NCI-H748 (cell line): Measurements from ENCODE around the gene DFFB.
"Not testable (repeated sequence)": the region's sequence is repeated elsewhere in the genome, so short reads cannot be mapped to it uniquely, and the experiment has no call there.

Experiments
- DNase-seq: peaks from one replicate; lab custom pipeline; 2025; ENCODE audit not compliant: unreplicated experiment; lab: John Stamatoyannopoulos, UW

DFFB gene

DNA sequence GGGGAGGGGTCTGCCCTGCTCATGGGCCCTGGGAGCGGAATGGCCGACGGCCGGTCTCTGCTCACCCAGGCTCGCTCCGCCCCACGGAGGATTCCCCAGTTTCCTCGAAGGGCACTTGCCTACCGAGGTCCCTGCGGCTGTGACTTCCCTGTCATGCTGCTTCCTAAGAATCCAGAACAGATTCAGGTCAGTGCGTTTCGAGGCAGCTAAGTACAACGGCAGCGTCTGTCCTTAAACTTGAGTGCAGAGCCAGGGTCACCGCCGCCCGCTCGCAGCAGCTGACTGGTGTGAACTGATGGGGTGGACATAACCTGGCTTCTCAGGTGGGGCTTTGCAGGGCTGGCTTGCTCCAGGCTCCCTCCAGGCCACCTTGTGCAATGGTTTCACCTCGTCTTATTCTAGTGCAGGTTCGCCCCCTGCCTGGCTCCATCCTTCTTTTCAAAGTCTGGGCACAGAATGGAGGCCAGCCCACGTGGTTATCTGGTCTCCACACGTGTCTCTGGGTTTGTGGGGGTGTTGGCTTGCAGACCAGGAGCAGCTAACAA is 50.4 kb downstream of the DFFB start:
- no peak for DNase-seq

DNA sequence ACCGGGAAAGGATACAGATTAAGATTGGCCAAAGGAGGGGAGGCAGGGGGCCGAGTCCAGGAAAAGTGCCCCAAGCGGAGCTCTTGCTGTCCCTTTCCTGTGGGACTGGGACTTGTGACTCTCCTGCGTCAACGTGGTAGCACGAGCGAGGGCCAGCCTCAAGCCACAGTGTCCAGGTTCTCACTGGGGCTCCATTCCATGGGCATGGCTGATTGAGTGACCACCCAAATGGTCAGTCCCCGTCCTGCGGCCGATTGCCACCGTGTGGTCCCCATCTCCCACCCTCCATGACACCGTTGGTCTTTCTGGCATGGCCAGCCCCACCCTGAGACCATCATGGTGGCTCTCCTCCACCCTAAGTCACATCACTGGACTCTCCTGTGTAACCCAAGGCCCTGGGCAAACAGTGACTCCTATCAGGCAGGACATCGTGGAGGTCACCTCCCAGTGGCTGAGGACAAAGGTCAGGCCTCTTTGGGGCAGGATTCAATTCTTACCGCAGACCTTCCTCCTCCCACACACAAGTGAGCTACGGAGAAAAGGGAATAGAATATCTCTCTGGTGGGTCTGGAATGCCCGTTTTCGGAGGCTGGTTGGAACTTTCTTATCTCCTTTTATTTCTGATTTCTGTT is 51.7 kb downstream of the DFFB start:
- DNase-seq, result no peak

DNA sequence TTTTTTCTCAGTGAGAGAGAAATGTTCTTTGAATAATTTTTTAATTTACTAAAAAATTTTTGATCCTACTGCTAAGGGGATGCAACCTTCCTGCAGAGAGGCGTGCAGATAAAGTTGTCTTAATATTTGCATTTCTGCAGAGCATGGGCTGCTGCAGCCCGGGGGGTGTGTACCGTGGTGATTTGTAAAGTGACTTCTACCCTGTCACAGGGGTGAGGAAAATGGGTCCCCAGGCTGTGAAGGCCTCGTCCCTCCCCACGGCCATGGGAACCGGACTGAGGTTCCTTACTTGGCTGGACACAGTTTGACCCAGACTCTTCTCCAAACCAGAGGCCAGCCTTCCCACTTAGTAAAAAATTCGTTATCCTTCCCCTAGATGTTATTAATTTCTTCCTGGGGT is 52.3 kb downstream of the DFFB start:
- DNase-seq, result no peak

DNA sequence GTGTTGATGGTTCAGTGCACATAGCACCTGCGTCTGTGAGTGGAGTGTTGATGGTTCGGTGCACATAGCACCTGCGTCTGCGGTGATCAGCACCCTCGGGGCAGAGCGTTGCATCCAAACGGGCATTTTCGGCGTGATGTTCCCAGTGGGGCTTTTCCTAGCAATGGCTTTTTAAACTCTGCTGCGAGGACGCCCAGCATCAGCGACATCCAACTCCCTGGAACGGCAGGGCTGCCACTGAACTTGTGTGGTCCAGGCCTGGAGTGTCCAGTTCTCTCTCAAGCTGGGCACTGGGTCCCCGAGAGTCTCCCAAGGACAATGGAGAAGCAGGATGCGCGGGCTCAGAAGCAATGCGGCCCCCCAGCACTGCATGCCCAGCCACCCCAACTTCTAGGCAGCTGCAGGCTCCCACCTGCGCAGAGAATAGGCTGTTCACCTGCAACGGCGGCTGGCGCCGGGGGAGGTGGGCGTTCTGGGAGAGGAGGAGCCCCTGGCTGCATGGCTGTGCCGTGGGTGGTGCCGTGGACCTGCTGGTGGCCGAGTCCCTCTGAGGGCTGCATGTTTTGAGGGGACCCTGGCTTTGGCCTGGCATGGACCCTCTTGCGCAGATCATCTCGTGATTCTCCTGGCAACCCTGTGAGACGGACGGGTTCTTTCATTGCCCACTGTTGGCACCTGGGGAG is 52.9 kb downstream of the DFFB start:
- no peak for DNase-seq

DNA sequence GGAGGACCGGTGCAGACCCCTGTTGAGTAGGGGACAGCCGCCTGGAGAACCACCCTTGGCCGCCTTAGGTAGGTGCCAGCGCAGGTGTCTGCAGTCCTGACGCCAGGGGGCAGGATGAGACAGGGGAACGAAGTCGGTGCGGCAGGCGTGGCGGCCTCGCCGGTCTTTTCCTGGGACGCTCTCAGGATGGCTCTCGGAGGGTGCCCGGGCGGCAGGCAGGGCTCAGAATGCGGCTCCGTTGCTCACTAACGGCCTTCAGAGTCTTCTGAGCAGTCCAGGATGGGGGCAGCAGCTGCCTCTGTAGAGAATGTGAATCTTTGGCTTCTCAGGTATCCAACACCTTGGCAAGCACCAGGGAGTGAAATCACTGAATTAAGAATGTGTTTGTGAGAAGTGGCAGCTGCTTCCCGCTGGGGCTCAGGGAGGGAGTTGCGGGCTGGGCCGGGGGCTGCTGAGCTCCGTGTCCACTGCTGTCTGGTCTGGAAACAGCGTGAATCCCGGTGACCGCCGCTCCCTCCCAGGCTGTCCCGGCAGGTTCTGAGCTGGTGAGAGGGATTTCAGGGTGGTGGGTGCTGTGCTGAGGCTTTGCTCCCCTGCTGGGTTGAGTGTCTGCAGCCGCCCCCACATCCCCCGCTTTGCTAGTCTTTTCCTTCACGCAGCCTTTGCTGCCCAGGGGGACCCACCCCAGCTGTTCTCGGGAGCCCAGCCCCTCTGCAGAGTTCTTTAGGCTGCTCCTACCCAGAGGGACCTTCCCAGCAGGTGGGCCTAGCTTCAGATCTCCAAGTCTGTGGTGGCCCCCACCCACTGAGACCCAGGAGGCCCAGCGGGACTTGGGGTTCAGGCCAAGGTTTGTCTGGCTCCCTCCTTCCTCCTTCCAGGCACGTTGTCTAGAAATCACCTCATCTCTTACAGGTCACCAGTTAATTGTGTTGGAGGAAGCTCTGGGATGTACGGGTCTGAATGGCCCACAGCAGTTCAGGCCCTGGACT is 53.9 kb downstream of the DFFB start:
- peak; percentile 79 for DNase-seq

DNA sequence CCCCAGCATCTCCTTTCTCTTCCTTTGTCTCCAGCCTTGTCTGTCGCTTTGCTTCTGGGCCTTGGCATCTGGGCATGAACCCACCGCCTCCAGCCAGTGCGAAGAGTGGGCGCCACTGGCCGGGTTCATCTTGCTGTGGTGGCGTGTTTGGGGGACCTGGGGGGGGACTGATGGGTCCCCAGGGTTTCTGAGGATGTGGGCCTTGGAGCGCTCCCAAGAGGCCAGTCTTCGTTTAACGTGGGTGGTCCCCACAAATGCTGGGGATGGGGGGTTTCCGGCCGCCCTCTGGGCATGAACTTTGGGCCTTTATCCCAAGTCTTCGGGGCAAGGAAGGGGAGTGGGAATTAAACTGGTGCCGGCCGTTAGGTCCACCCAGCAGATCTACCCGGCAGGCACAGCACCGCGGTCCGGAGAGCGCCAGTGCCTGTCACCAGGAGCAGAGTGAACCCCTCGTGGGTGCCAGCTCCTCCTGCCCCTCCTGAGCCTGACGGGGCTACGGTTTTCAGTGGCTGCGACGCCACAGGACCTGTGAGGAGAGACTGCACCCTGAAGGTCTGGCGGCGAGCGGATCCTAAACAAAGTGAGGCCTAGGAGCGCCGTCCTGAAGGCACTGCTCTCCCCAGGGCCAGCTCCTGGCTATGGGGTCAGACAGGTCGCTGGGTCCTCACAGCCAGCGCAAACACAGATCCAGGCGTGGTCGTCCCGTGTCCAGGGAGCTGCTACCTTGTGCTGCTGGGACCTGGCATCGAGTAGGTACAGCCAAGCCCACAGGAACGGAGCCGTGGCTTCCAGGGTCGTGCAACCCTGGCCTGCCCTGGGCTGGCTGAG is 54.9 kb downstream of the DFFB start:
- DNase-seq, result no peak

DNA sequence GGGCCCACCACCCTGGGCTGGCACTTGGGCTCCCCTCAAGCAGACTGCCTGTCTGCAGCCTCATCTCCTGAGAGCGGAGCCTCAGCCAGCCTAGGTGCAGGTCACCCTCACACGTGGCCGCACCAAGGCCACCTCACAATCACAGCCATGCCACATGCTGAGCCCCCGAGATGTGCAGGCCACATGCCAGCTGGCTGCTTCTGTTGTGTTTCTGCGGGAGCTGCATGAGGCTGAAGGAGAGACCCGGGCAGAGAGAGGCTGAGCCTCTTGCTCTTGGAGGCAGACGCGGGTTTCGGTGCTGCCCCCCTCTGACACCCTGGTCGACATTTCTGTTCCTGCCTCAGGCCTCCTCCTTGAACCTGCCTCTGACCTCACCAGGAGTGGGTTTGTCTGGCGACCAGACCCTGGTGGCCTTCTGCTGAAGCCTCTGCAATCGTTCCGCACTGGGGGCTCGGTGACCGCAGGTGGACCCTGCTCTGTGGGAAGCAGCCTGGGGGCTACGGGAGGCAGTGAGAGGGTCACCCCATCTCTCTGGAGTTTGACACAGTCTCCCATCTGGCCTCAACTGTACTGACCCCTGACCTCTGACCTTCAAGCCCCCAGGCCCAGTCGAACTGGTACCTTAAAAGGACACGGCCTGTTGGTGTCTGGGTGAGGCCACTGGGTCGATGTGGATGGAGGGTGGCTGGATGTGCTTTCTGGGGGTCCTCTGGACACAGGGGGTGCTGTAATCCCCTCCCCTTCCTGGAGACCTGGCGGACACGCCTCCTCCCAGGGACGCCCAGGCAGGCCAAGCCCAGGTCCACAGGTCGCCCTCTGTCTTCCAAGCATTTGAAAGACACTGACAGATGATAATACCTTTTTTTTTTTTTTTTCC is 55.8 kb downstream of the DFFB start:
- DNase-seq, result no peak

DNA sequence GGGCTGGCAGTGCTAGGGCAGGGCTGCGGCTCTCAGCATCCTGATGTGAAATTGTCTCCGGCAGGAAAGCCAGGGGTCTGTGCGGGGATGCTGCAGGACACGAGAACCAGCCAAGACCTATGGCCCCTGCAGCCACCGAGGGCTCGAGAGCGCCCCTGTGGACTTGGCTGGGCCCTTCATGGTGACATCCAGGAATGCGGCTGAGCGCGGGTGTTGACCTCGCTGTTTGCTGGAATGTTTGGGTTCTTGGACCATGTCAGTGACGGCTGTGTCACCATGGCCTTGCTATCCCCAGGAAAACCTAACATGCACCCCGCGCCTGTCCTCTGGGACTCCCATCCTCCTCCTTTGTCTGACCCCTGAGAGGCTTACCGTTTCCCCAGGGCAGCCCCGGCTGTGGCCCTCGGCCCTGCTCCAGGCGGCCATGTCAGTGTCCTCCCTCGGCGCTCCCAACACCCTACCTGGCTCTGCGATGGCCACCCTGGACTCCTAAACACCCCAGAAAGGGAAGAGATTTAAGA is 57.1 kb downstream of the DFFB start:
- no peak for DNase-seq

DNA sequence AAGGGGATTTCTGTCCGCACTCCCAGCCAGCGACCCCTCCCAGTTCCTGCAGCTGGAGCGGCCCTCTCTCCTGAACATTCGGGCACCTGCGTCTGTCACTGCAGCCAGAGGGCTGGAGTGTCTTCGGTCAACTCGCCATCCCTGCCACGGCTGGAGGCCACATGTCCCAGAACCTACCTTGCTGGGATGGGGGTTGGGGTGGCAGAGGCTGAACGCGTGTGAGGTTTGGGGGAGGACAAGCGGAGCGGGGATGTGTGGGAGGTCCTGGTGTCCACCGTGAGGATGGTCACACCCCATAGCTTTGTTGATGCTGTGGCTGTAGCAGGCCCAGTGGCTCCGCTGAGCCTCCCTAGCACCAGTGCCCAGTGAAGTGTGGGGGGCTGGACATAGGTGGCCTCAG is 57.6 kb downstream of the DFFB start:
- DNase-seq, result no peak

DNA sequence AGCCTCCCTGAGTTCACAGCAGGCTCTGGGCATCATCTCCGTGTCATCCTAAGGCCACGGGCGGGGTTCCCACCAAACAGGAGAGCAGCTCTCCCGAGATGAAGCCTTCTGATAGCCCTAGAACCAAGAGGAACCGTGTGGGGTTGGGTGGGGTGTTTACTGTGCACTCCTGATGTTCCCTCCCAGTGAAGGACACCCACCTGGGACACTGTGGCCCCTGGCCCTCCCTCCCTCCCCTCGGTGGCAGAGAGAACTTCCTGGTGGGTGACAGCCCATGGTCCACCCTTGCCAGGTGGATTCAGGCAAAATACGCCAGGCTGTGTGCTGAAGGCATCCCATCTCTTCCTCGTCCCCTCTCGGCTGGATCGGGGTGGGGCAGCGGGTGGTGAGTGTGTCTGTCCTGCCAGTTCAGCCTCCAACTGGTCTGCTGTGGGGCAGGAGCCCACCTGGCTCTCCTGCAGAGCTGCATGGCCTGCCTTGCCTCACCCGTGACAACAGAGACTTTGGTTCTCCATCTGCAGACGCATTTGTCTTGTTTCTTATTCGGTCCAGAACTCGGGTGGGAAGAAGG is 58.4 kb downstream of the DFFB start:
- no peak for DNase-seq

DNA sequence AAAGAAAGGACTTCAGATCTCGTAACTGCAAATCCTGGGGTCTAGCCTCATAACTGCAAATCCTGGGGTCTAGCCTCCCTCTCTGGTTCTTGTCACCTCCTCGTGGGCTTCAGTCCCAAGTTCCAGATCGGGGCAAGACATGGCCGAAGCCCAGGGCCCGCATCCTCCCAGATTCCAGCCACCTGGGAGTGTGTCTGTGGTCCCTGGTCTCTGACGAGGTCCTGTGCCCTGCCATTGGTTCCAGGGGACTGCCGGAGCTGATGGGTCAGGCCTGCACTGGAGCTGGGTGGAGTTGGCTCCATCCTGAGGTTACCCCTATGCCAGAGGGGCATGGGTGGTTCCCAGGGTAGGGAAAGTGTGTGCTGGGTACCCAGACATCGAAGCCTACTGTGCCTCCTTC is 60.5 kb downstream of the DFFB start:
- no peak for DNase-seq

DNA sequence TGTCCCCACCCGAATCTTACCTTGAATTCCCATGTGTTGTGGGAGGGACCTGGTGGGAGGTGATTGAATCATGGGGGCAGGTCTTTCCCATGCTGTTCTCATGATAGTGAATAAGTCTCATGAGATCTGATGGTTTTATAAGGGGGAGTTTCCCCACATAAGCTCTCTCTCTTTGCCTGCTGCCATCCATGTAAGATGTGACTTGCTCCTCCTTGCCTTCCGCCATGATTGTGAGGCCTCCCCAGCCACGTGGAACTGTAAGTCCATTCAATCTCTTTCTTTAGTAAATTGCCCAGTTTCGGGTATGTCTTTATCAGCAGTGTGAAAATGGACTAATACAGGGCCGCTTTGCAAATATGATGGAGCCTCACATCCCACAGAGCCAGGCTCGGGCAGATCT is 61.1 kb downstream of the DFFB start:
- DNase-seq, result not testable (repeated sequence)

DNA sequence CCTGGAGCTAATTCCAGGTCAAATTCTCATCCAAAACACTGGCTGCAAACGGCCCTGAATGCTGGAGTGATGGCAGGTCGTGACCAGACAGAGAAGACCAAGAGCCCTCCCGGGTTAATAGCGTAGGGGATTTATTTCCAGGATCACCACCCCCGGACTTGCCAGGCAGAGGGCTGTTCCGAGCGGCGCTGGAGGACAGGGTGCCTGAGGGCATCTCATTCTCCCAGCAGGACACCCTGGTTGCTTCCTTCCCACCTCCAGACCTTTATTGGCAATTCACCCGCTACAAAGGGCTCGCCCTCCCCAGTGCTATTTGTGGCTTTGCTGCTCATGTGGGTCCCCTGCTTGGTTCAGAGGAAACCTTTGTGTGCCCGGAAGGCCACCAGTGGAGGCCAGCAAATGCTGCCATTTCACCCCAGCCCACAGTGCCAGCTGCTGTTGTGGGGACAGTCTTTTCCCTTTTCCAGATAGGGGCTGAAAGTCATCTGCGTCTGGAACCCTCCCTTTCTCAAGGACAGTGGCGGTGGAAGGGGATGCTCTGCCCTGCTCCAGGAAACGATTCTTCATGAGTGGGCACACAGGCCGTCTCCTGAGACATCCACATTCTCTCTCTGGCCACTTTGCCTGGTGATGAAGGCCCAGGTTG is 61.8 kb downstream of the DFFB start:
- DNase-seq, result no peak

DNA sequence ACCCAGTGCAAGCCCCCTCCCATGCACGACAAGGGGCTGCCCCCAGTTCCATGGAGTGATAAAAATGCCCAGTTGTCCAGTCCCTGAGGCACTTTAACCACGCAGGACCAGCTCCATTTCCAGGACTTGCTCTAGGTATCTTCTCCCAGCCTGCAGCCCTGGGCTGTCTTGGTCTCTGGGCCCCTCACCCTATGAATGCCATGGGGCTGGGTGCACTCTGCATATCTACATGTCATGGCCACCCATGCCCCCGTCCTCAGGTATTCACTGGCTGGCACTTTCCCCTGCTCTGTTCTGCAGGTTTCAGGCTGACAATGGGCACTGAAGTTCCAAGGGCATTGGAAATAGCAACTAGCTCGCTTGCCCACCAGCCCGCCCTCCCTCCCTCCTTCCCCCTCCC is 62.4 kb downstream of the DFFB start:
- no peak for DNase-seq

DNA sequence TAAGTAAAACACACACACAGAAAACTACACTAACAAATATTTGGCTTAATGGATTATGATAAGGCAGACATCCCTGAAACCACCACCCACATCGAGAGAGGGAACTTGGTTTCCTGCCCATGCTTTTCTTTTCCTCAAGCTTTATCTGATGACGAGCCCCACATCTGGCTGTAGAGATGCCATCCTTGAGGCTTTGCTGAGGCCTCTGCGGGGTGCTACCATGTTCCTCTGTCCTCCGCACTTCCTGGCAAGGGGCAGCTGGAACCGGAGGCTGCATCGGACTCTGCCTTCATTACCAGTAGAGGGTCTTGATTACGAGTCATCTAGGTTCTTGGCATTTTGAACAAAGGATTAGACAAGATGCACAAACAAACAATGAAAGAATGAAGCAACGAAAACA is 64.5 kb downstream of the DFFB start:
- no peak for DNase-seq

DNA sequence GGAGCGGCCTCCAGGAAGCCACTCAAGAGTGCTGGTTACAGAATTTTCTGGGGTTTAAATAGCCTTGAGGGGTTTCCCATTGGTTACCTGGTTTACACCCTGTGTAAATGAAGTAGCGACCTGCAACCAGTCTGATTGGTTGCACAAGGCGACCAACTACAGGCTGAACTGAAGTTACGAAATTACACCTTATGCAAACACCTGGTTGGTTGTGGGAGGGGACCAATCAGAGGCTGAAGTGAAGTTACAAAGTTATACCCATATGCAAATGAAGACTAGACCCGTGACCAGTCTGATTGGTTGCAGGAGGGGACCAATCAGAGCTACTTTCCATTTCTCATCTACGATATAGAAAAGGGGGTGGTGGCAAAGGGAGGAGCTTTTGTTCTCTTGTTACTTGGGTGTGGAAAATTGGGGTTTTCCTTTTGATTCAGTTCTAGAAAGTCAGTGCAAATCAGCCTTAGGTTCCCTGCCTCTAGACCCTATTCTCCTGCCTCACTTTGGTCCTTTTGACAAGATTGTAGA is 65.0 kb downstream of the DFFB start:
- no peak for DNase-seq

DNA sequence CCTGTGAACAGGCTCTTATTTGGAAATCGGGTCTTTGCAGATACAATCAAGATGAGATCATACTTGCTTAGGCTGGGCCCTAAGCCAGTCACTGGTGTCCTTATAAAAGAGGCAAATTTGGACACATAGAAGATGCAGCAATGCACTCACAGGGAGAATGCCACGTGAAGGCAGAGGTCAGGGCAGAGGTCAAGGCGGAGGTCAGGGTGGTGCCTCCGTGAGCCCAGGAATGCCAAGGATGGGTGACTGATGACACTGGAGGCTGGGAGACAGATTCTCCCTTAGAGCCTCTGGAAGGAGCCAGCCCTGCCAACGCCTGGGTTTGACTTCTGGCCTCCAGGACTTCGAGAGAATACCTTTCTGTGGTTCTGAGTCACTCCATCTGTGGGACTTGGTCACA is 65.6 kb downstream of the DFFB start:
- no peak for DNase-seq

DNA sequence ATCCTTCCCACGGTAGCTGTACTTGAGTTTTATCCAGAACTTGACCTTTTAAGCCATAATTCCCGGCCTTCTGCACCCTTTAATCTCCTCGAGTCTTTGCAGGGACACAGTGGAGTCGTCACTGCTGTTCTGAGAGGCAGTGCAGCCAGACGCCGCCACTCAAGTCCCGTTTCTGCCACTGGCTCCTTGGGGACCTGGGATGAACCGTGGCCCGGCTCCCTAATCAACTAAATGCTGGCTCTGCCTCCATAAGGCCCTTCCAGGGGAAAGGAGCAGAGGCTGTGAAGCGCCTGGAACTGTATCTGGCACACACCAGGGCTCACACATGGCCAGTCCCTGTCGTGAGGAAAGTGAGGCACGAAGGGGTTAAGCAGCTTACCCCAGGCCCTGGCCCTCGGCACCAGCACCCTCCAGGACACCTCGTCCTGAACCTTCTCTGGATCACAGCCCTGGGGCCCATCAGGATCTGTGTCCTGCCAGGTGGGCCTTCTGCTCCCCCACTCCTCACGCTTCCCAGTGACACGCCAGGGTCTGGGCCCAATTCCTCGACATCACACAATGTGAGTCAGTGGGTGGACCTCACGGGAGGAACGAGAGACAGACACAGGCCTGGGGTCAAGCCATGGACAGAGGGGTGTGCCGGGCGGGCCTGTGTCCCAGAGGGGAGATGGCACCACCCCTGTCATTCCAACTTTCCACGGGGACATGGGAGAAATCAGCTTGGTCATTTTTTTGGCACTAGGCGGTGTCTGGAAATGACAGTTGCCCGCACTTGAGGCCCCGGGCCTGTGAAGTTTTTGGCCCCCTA is 66.3 kb downstream of the DFFB start:
- DNase-seq, result no peak
